HepG2 (cell line): ENCODE results near the gene SMO. TPM values are rescaled to one million over a fixed set of nuclear protein-coding genes. Genes with fewer than 3 reads are reported as not detected.

ENCODE experiments used
- ATAC-seq: fragments of 200-7000 bp; cut with Tn5 transposase; 3 replicates; pipeline ENCODE4 v1.9.1; 2020; ENCODE audit warnings: mild to moderate bottlenecking, moderate library complexity
- BruUV-seq: library from RNA; stranded (reverse); fragments of 400-500 nt; replicated peaks from 2 replicates; lab custom pipeline; 2021; lab: Mats Ljungman, UMichigan
- CTCF ChIA-PET: fragments of 300-600 bp; formaldehyde crosslinking; extraction: SDS; loops from one replicate; lab custom pipeline; 2021; ENCODE audit warnings: low total read pairs, inconsistent platforms, low intra/inter-chr PET ratio; lab: Yijun Ruan, JAX
- POLR2A ChIA-PET: fragments of 350-600 bp; sonication (Branson Sonifier 250); formaldehyde crosslinking; loops from one replicate; lab custom pipeline; 2020; ENCODE audit warnings: antibody characterized with exemption, inconsistent platforms; lab: Yijun Ruan, JAX
- DNase-seq: peaks from one replicate; pipeline ENCODE4 v3.0.0-alpha.2; 2015; ENCODE audit warnings: low spot score
- FAIRE-seq: peaks from 3 replicates; lab custom pipeline; 2011; peaks lifted over from hg19 to GRCh38; lab: Jason Lieb, UNC
- H2AFZ ChIP-seq: one replicate; pipeline ENCODE4 v1.6.1; 2011; ENCODE audit warnings: low read length, inconsistent platforms
- H3K27ac ChIP-seq: fragments of 300-600 bp; 3 replicates; pipeline ENCODE4 v1.8.0; 2011; ENCODE audit warnings: mixed run types, mild to moderate bottlenecking, mixed read lengths, low read length, inconsistent platforms; ENCODE audit not compliant: insufficient read depth; ENCODE audit errors: extremely low read length
- H3K27me3 ChIP-seq, 2 experiments: fragments of 200-600 bp in 1 of 2; 2 replicates in 1 of 2; 3 replicates in 1 of 2; pipeline versions ENCODE4 v1.6.0 to v1.8.0; 2011; ENCODE audit warnings: low read length in 2 of 2, mild to moderate bottlenecking in 2 of 2, moderate library complexity in 2 of 2, inconsistent platforms in 1 of 2; ENCODE audit not compliant: insufficient read depth in 2 of 2, control insufficient read depth in 1 of 2
- H3K36me3 ChIP-seq, 2 experiments: fragments of 200-600 bp in 1 of 2; replicated peaks in 1 of 2; 2 replicates in 1 of 2; 3 replicates in 1 of 2; pipeline versions ENCODE4 v1.5.1 to v1.8.0; 2011; ENCODE audit warnings: low read length in 2 of 2, inconsistent platforms in 1 of 2; ENCODE audit not compliant: insufficient read depth in 2 of 2, control insufficient read depth in 1 of 2
- H3K4me1 ChIP-seq: 2 replicates; pipeline ENCODE4 v1.5.1; 2012; ENCODE audit warnings: low read length, inconsistent platforms; ENCODE audit not compliant: insufficient read depth
- H3K4me2 ChIP-seq: 2 replicates; pipeline ENCODE4 v1.6.0; 2011; ENCODE audit warnings: low read depth, low read length, inconsistent platforms
- H3K4me3 ChIP-seq, 3 experiments: fragments of 200-600 bp in 1 of 3; sonication (generic), shearing (Covaris generic) in 1 of 3; replicated peaks in 1 of 3; 2 replicates each; pipeline ENCODE4 v1.5.1; 2011 to 2016; ENCODE audit warnings: low read length in 3 of 3, inconsistent platforms in 2 of 3, low read depth in 2 of 3, mild to moderate bottlenecking in 2 of 3, control low read depth in 1 of 3, mixed read lengths in 1 of 3; ENCODE audit not compliant: insufficient read depth in 1 of 3
- H3K79me2 ChIP-seq: one replicate; pipeline ENCODE4 v1.6.1; 2011; ENCODE audit warnings: low read length, inconsistent platforms; ENCODE audit not compliant: insufficient read depth
- H3K9ac ChIP-seq: 2 replicates; pipeline ENCODE4 v1.6.0; 2011; ENCODE audit warnings: mild to moderate bottlenecking, low read depth, low read length, inconsistent platforms; ENCODE audit not compliant: insufficient read depth
- H3K9me3 ChIP-seq: 2 replicates; pipeline ENCODE4 v1.5.1; 2012; ENCODE audit warnings: mild to moderate bottlenecking, low read length
- H4K20me1 ChIP-seq: 2 replicates; pipeline ENCODE4 v1.6.0; 2011; ENCODE audit warnings: inconsistent platforms, mild to moderate bottlenecking, low read length, moderate library complexity; ENCODE audit not compliant: insufficient read depth
- ATF7-NPFF ChIP-seq: sonication (generic); formaldehyde crosslinking; IDR thresholded peaks from 2 replicates; pipeline ENCODE4 v1.8.1; 2023; ENCODE audit warnings: mild to moderate bottlenecking, low read depth, missing genetic modification reagents, moderate library complexity
- CBX5 ChIP-seq: sonication (generic); formaldehyde crosslinking; IDR thresholded peaks from 2 replicates; pipeline ENCODE4 v1.4.0; 2020; ENCODE audit warnings: missing genetic modification reagents, borderline replicate concordance
- HMGXB4 ChIP-seq, 2 experiments: sonication (generic) in 1 of 2; formaldehyde crosslinking in 1 of 2; IDR thresholded peaks; 2 replicates each; pipeline versions ENCODE4 v1.4.0 to v1.6.1; 2018 to 2020; ENCODE audit warnings: missing genetic modification reagents in 2 of 2, borderline replicate concordance in 1 of 2, low read depth in 1 of 2, mild to moderate bottlenecking in 1 of 2, missing biosample characterization in 1 of 2
- MXI1 ChIP-seq: IDR thresholded peaks from 3 replicates; pipeline ENCODE4 v1.6.1; 2012; ENCODE audit warnings: low read depth, low read length, inconsistent platforms, borderline replicate concordance
- RFX1 ChIP-seq: fragments of 450-650 bp; IDR thresholded peaks from 2 replicates; pipeline ENCODE4 v1.6.1; 2017
- RFX3 ChIP-seq: IDR thresholded peaks from 2 replicates; pipeline ENCODE4 v1.6.1; 2016; ENCODE audit warnings: missing biosample characterization, missing genetic modification reagents
- SKI ChIP-seq: fragments of 450-650 bp; IDR thresholded peaks from one replicate; pipeline ENCODE4 v1.6.1; 2018; ENCODE audit warnings: mild to moderate bottlenecking; ENCODE audit not compliant: partially characterized antibody
- SMC3 ChIP-seq: IDR thresholded peaks from 2 replicates; pipeline ENCODE4 v1.6.1; 2011; ENCODE audit warnings: low read length, improper control_type of control experiment
- ZBTB25 ChIP-seq: IDR thresholded peaks from 2 replicates; pipeline ENCODE4 v1.6.1; 2018; ENCODE audit warnings: missing genetic modification reagents
- ZNF18 ChIP-seq: sonication (generic); formaldehyde crosslinking; IDR thresholded peaks from 2 replicates; pipeline ENCODE4 v1.8.0; 2022; ENCODE audit warnings: mild to moderate bottlenecking, missing genetic modification reagents; ENCODE audit not compliant: insufficient replicate concordance
- ZNF367 ChIP-seq: sonication (generic); formaldehyde crosslinking; IDR thresholded peaks from 2 replicates; pipeline ENCODE4 v1.4.0; 2020; ENCODE audit warnings: missing genetic modification reagents, borderline replicate concordance
- WGBS: methylation state at CpG from one replicate; pipeline ENCODE4 v1.1.6; 2017; ENCODE audit warnings: low lambda C conversion rate; 5-methylcytosine and 5-hydroxymethylcytosine counted together
- in situ Hi-C: cut with HindIII; loops from 2 replicates; pipeline ENCODE4 v1.10.0; 2017; ENCODE audit warnings: low pct_unique_long_range_greater_than_20kb; ENCODE audit not compliant: extremely low pct_ligation_motif_present
- intact Hi-C: fragments of 100-400 bp; cut with micrococcal nuclease; formaldehyde crosslinking; loops from one replicate; pipeline ENCODE4 v1.10.0; 2022; ENCODE audit not compliant: unreplicated experiment
- polyA plus RNA-seq, 8 experiments: library from polyadenylated mRNA; depleted of rRNA in 3 of 8; stranded (reverse) in 7 of 8; unstranded in 1 of 8; fragments of >200 nt; fragmentation: Illumina TruSeq in 4 of 8; extraction: Trizol in 4 of 8; gene quantifications; 2 replicates each; pipeline versions ENCODE4 v1.2.1 to v1.2.3, GENCODE V29; 2011 to 2016; ENCODE audit warnings: low read depth in 4 of 8, missing spikeins in 1 of 8, mixed read lengths in 1 of 8; ENCODE audit not compliant: insufficient read depth in 1 of 8
- total RNA-seq, 5 experiments: library from RNA; depleted of rRNA; stranded (reverse); fragments of >200 nt; fragmentation: Illumina TruSeq; extraction: Trizol; gene quantifications; 2 replicates each; pipeline ENCODE4 v1.2.3, GENCODE V29; 2016; ENCODE audit warnings: low read depth in 1 of 5

The SMO gene
- total and polyA plus RNA-seq, 2 of the 13 experiments (the other 11 are each of a cell fraction or from before 2014, with no cell fraction given), result 23.8 to 32.3 TPM

- no peak overlapping the region for H3K27ac ChIP-seq
- POLR2A ChIA-PET, result no interaction called here
- no peaks in the 10 kb centered on the region for H4K20me1 ChIP-seq
- in situ Hi-C loops (loop anchor here (5.0 kb wide), 1 partner anchor 52 kb away; no protein-coding TSS in a partner anchor), intact Hi-C loops (no loop called here)
- DNase-seq (no peak), FAIRE-seq (no peak), ATAC-seq (no peak)
- BruUV-seq, result no TSS peak
- H3K4me2 ChIP-seq, result no peak overlapping the region
- no peak overlapping the region for H2AFZ ChIP-seq
- no peaks in the 10 kb centered on the region for H3K9me3 ChIP-seq
- no peaks in the 10 kb centered on the region for H3K79me2 ChIP-seq
- no peak overlapping the region for H3K4me3 ChIP-seq
- no peaks in the 10 kb centered on the region for H3K27me3 ChIP-seq
- no peak overlapping the region for H3K9ac ChIP-seq
- CTCF ChIA-PET, result no interaction called here
- no peak for TF ChIP-seq CBX5 (CRISPR knock-in tag)
- no peak for TF ChIP-seq ZBTB25
- TF ChIP-seq RFX3 (CRISPR knock-in tag), result peak; percentile 61
- TF ChIP-seq SMC3, result no peak
- no peak for TF ChIP-seq ZNF367 (CRISPR knock-in tag)
- TF ChIP-seq HMGXB4 (CRISPR knock-in tag; IDR thresholded peaks at IDR 0.05; ENCODE audit: borderline replicate concordance in 1 of 2, low read depth in 1 of 2), result no peak
- TF ChIP-seq ATF7-NPFF, result no peak
- no peak for TF ChIP-seq ZNF18 (CRISPR knock-in tag)
- peak; percentile 54 for TF ChIP-seq RFX1
- no peak for TF ChIP-seq MXI1
- TF ChIP-seq SKI, result no peak
- H3K36me3 ChIP-seq, result no peaks in the 10 kb centered on the region
- H3K4me1 ChIP-seq, result no peaks in the 10 kb centered on the region
- WGBS, result 78% methylated on average over 3 of the region's 3 CpGs
Observed at GRCh38 chr7:129160161-129160905, 28.1 kb upstream of the SMO start.
